ENCODE data around the gene ARID1A. TPM values are rescaled to one million over a fixed set of nuclear protein-coding genes. Genes with fewer than 3 reads are reported as not detected.

The ARID1A gene
- total RNA-seq, 2 donors from 2014 or later = 71.4 to 92.8 TPM

- H3K27ac ChIP-seq = no peak overlapping the region
- no peak for DNase-seq (ENCODE audit: low spot score)
- TF ChIP-seq POLR2AphosphoS5 (IDR thresholded peaks at IDR 0.05) (no peak), CTCF (IDR thresholded peaks at IDR 0.05) (no peak), POLR2A (IDR thresholded peaks at IDR 0.05) (no peak)
- H3K4me1 ChIP-seq (replicated peaks) = peaks cover 4% of the 10 kb centered on the region
- peaks cover 0 to 4% of the 10 kb centered on the region in 2 donors for H3K36me3 ChIP-seq
- intact Hi-C loops (cut with DNase I) = no loop called here
- H3K27me3 ChIP-seq (replicated peaks; ENCODE audit: insufficient read depth) = no peaks in the 10 kb centered on the region
- WGBS = 88% methylated on average over 1 of the region's 1 CpG
- H3K4me3 ChIP-seq = no peak overlapping the region
- H3K9me3 ChIP-seq = no peaks in the 10 kb centered on the region
These were observed 52.5 kb downstream of the ARID1A start for GRCh38 chr1:26748351-26748750.

DNA sequence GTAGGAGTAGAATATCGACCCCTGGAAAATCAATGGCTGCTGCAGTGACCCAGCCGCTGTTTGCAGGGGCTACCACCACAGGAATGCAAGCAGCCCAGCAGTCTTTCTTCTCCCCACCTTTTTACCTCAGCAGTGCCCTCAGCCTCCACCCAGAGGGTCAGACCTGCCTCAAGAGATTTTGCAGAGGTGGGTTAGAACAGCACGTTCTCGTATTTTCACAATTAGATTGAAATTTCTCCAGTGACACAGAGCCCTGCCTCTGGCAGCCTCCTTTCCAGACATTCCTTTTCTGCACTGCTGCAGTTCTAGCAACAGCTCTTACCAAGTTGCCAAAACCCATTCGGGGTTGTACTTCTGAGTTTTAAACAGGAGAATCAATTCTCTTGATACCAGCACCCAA, 53.6 kb downstream of the ARID1A start:
- no peak overlapping the region for H3K4me3 ChIP-seq
- H3K4me1 ChIP-seq (replicated peaks) = peaks cover 4% of the 10 kb centered on the region
- 52% methylated on average over 5 of the region's 5 CpGs for WGBS
- no peaks in the 10 kb centered on the region for H3K9me3 ChIP-seq
- peaks cover 0 to 4% of the 10 kb centered on the region in 2 donors for H3K36me3 ChIP-seq
- H3K27me3 ChIP-seq (replicated peaks; ENCODE audit: insufficient read depth) = no peaks in the 10 kb centered on the region
- intact Hi-C loops (cut with DNase I) = no loop called here
- no peak for DNase-seq (ENCODE audit: low spot score)
- TF ChIP-seq CTCF (IDR thresholded peaks at IDR 0.05) (no peak), POLR2AphosphoS5 (IDR thresholded peaks at IDR 0.05) (no peak), POLR2A (IDR thresholded peaks at IDR 0.05) (no peak)
- H3K27ac ChIP-seq = no peak overlapping the region

DNA sequence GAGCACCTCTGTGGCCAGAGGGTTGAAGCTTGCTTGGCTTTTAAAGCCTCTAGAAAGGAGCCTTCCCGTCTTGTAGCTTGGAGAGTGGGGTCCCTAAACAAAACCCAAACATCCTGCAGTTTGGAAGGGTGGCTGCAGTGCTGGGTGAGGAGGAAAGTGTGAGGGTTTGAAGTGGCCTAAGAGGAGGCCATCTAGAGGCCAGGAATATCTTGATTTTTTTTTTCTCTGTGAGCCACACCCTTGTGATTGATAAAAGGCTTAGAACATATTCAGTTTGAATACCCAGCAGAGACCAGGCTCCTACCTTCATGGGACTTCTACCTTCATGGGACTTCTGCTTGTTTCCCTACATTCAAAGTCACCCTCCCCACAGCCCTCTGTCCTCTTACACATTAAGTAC, 54.6 kb downstream of the ARID1A start:
- no peak for DNase-seq (ENCODE audit: low spot score)
- peaks cover 4% of the 10 kb centered on the region for H3K4me1 ChIP-seq (replicated peaks)
- no peak overlapping the region for H3K27ac ChIP-seq
- no peak overlapping the region for H3K4me3 ChIP-seq
- no peaks in the 10 kb centered on the region for H3K9me3 ChIP-seq
- TF ChIP-seq CTCF (IDR thresholded peaks at IDR 0.05) = no peak
- peaks cover 0 to 4% of the 10 kb centered on the region in 2 donors for H3K36me3 ChIP-seq
- intact Hi-C loops (cut with DNase I) = no loop called here
- WGBS = 95% methylated on average over 1 of the region's 1 CpG
- no peaks in the 10 kb centered on the region for H3K27me3 ChIP-seq (replicated peaks; ENCODE audit: insufficient read depth)

GRCh38 chr1:26752519-26752918, 56.7 kb downstream of the ARID1A start:
- 98% methylated on average over 4 of the region's 4 CpGs for whole genome bisulfite sequencing
- TF ChIP-seq CTCF (IDR thresholded peaks at IDR 0.05) (no peak), POLR2A (IDR thresholded peaks at IDR 0.05) (no peak), POLR2AphosphoS5 (IDR thresholded peaks at IDR 0.05) (no peak)
- H3K4me3 ChIP-seq = no peak overlapping the region
- H3K36me3 ChIP-seq = peaks cover under 1 to 4% of the 10 kb centered on the region in 2 donors
- H3K4me1 ChIP-seq (replicated peaks) = peaks cover 4% of the 10 kb centered on the region
- no peak for DNase-seq (ENCODE audit: low spot score)
- no peak overlapping the region for H3K27ac ChIP-seq
- H3K27me3 ChIP-seq (replicated peaks; ENCODE audit: insufficient read depth) = no peaks in the 10 kb centered on the region
- intact Hi-C loops (cut with DNase I) = no loop called here
- no peaks in the 10 kb centered on the region for H3K9me3 ChIP-seq

DNA sequence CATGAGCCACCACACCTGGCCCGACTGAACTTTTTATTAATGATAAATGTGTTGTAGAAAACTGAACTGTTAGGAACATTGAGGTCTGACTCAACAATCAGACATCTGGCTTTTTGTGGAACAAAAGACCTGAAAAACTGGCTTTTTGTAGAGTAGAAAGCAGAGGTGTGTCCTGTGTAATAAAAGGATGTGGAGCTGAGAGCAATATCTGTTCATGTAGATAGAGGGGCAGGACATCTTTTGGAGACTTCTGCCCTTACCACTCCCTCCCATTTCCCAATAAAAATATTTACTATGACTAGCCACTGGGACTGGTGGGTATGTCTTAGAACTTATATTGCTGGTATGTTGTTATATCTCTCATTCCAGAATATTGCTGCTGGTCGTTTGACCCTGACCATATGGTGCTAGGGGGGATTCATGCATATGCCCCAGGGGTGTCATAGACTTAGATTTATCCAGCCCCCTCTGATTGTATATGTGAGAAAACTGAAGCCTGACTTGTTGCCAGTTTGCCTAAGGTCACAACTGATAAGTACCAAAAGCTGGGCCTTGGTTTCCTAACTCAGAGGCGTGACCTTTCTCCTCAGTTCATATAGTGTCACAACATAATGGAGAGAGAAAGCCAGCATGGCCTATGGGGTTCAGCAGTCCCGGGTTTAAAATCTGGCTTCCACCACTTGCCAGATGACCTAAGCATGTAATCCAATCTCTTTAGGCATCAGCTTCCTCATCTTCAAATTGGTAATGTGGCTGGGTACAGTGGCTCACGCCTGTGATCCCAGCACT, 58.5 kb downstream of the ARID1A start:
- TF ChIP-seq CTCF (IDR thresholded peaks at IDR 0.05) (no peak), POLR2AphosphoS5 (IDR thresholded peaks at IDR 0.05) (no peak), POLR2A (IDR thresholded peaks at IDR 0.05) (no peak)
- H3K9me3 ChIP-seq = no peaks in the 10 kb centered on the region
- H3K36me3 ChIP-seq = peaks cover 3 to 7% of the 10 kb centered on the region in 2 donors
- H3K4me1 ChIP-seq (replicated peaks) = no peaks in the 10 kb centered on the region
- intact Hi-C loops (cut with DNase I) = no loop called here
- DNase-seq (ENCODE audit: low spot score) = no peak
- no peaks in the 10 kb centered on the region for H3K27me3 ChIP-seq (replicated peaks; ENCODE audit: insufficient read depth)
- no peak overlapping the region for H3K27ac ChIP-seq
- no peak overlapping the region for H3K4me3 ChIP-seq
- WGBS = 79% methylated on average over 5 of the region's 5 CpGs

All from prostate gland (tissue), 2 donors.